ENCODE data around the gene USP36.
A peak's percentile ranks its signal among the peaks of the same experiment; 100 is the strongest.

USP36 gene

GRCh38 chr17:78855561-78856165 is 15.0 kb upstream of the USP36 start:
- no peak overlapping the region for H3K27ac Mint-ChIP-seq
- H3K9me3 Mint-ChIP-seq: no peaks in the 10 kb centered on the region
- H3K4me1 Mint-ChIP-seq: no peaks in the 10 kb centered on the region
- no peak overlapping the region for H3K4me3 Mint-ChIP-seq
- H3K36me3 Mint-ChIP-seq: no peaks in the 10 kb centered on the region
- H3K27me3 Mint-ChIP-seq: no peaks in the 10 kb centered on the region
- peak; percentile 20 for ATAC-seq

DNA sequence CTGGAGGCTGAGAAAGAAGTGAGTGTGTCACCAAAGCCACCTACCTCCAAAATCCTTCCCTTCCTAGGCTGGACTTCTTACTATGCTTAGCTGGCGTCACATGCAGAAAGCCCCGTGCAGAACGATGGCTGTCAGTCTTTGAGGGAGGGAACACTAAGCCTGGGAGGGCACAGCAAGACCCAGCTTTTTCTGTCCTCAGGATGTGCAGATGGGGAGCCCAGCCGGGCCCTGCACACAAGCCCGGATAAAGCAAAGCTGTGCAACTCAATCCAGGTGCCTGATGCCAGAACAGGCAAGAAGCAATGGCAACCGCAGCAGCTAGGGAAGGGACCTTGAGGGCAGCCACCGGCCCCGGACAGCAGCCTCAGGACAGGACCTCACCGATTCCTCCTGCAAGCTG is 13.9 kb upstream of the USP36 start:
- Mint-ChIP-seq H3K36me3 (no peaks in the 10 kb centered on the region), H3K27ac (no peak overlapping the region), H3K4me1 (no peaks in the 10 kb centered on the region), H3K27me3 (no peaks in the 10 kb centered on the region), H3K4me3 (no peak overlapping the region), H3K9me3 (no peaks in the 10 kb centered on the region)
- ATAC-seq: no peak

DNA sequence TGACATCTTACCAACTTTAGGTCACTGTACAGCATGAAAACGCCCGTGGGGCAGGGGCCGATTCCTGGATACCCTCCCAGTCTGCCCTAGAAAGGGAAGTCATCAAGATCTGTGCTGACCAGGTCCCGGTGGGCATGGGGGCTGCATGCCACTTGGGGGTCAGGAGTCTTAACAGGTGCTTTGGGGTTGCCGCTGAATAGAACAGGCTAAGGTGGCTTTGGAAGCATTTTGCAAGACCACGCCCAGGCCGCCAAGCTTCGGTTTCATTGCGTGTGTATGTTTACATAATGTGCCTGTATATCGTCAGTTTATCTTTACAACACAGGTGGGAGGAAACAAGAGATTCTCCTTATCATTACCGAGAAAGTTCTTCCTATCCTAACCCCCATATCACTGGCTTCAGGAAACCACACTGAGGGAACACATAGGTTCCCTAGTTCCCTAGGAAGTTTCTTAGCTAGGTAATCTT is 13.3 kb upstream of the USP36 start:
- Mint-ChIP-seq H3K27ac (no peak overlapping the region), H3K9me3 (no peaks in the 10 kb centered on the region), H3K4me3 (no peak overlapping the region), H3K36me3 (no peaks in the 10 kb centered on the region), H3K27me3 (no peaks in the 10 kb centered on the region), H3K4me1 (no peaks in the 10 kb centered on the region)
- no peak for ATAC-seq

GRCh38 chr17:78852709-78853121 is 12.1 kb upstream of the USP36 start:
- H3K4me1 Mint-ChIP-seq: no peaks in the 10 kb centered on the region
- no peaks in the 10 kb centered on the region for H3K27me3 Mint-ChIP-seq
- no peak overlapping the region for H3K27ac Mint-ChIP-seq

GRCh38 chr17:78849026-78849425 is 8.4 kb upstream of the USP36 start:
- Mint-ChIP-seq H3K36me3 (no peaks in the 10 kb centered on the region), H3K4me1 (peaks cover 7% of the 10 kb centered on the region), H3K9me3 (no peaks in the 10 kb centered on the region), H3K27me3 (no peaks in the 10 kb centered on the region), H3K27ac (no peak overlapping the region), H3K4me3 (no peak overlapping the region)
- ATAC-seq: no peak

More at GRCh38 chr17:78852709-78853121, 12.1 kb upstream of the USP36 start:
- ATAC-seq: no peak
- Mint-ChIP-seq H3K9me3 (no peaks in the 10 kb centered on the region), H3K36me3 (no peaks in the 10 kb centered on the region), H3K4me3 (no peak overlapping the region)

DNA sequence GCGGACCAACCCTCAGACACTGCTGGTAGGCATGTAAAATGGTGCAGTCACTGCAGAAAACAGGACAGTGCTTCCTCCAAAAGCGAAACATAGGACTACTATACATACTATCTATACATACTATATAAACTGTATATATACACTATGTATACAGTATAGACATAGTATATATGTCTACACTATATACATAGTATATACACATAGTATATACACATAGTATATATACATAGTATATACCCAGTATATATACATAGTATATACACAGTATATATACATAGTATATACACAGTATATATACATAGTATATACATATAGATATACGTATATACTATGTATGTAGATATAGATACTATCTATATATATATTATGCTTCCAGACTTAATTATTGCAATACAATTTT is 6.4 kb upstream of the USP36 start:
- peaks cover 9% of the 10 kb centered on the region for H3K4me1 Mint-ChIP-seq
- no peaks in the 10 kb centered on the region for H3K36me3 Mint-ChIP-seq
- H3K9me3 Mint-ChIP-seq: no peaks in the 10 kb centered on the region
- no peak overlapping the region for H3K27ac Mint-ChIP-seq
- ATAC-seq: no peak
- no peak overlapping the region for H3K4me3 Mint-ChIP-seq
- H3K27me3 Mint-ChIP-seq: no peaks in the 10 kb centered on the region

DNA sequence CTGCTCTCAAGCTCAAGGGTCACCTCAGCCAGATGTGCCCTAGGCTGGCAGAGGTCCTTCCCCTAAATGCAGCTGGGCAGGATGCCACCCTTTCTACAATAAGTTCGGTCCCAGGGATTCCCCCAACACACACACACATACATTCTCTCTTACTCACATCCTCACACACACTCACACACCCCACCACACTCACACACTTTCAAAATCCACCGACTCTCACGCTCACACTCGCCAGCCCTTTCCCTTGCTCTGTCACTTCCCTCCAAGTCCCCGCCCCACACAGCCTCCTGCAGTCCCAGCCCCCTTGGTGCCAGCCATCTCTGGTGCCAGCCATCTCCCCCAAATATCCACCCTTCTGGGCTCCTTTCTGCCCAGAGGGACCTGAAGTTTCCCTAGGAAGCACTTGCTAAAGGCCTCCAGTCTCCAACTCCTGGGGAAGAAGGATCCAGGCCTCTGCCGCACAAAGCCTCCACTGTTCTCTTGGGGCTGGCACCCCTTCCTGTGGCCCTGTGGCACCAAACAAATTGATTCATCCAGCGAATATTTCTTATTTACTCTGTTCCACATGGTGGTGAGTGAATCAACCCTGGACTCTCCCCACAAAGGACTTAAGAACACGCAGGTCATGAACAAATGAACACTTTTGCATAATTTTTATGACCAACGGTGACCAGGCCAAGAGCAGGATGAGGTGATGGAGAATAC is 3.8 kb upstream of the USP36 start:
- Mint-ChIP-seq H3K27me3 (no peaks in the 10 kb centered on the region), H3K4me1 (peaks cover 24% of the 10 kb centered on the region), H3K4me3 (peak overlapping the region; percentile 25), H3K9me3 (no peaks in the 10 kb centered on the region), H3K36me3 (no peaks in the 10 kb centered on the region), H3K27ac (peak overlapping the region; percentile 43)
- ATAC-seq: no peak

- H3K27ac Mint-ChIP-seq: no peak overlapping the region
- H3K4me3 Mint-ChIP-seq: no peak overlapping the region
- H3K36me3 Mint-ChIP-seq: no peaks in the 10 kb centered on the region
- H3K4me1 Mint-ChIP-seq: peaks cover 37% of the 10 kb centered on the region
- no peak for ATAC-seq
- no peaks in the 10 kb centered on the region for H3K9me3 Mint-ChIP-seq
- H3K27me3 Mint-ChIP-seq: no peaks in the 10 kb centered on the region
Measured at GRCh38 chr17:78842881-78843565, 2.4 kb upstream of the USP36 start.

GRCh38 chr17:78840530-78840779 is 159 bp downstream of the USP36 start:
- Mint-ChIP-seq H3K36me3 (peaks cover 20% of the 10 kb centered on the region), H3K9me3 (no peaks in the 10 kb centered on the region), H3K27me3 (no peaks in the 10 kb centered on the region), H3K27ac (peak overlapping the region; percentile 93), H3K4me3 (peak overlapping the region; percentile 83), H3K4me1 (peaks cover 49% of the 10 kb centered on the region)
- ATAC-seq: no peak

GRCh38 chr17:78839762-78840529 is 668 bp downstream of the USP36 start:
- ATAC-seq: peak; percentile 42
- Mint-ChIP-seq H3K4me1 (peaks cover 49% of the 10 kb centered on the region), H3K4me3 (peak overlapping the region; percentile 83), H3K9me3 (no peaks in the 10 kb centered on the region), H3K27ac (peak overlapping the region; percentile 93), H3K36me3 (peaks cover 25% of the 10 kb centered on the region), H3K27me3 (no peaks in the 10 kb centered on the region)

DNA sequence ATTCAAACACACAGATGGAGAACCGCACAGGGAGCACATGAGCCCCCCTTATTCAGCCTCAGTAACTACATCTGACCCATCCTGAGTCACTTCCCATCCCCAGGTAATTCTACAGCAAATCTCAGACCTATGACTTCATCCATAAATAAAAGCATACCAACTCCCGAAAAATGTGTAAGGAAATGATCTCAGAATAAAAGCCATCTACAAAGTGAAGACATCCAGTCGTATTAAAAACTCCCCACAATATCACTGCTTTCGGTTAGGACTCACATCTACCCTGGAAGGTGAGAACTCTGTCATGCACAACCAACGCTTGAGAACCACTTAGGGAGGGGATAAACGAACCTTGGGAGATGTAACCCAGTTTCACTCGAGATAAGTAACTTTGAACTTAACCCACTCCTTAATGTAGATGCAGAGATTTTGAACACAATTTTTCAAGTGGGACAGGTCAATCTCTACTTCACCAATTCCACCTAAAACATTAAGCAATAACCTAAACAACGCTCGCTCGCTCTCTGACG is 1.3 kb downstream of the USP36 start:
- peak overlapping the region; percentile 93 for H3K27ac Mint-ChIP-seq
- ATAC-seq: no peak
- H3K27me3 Mint-ChIP-seq: no peaks in the 10 kb centered on the region
- peaks cover 45% of the 10 kb centered on the region for H3K4me1 Mint-ChIP-seq
- H3K36me3 Mint-ChIP-seq: peaks cover 25% of the 10 kb centered on the region
- H3K4me3 Mint-ChIP-seq: peak overlapping the region; percentile 83
- no peaks in the 10 kb centered on the region for H3K9me3 Mint-ChIP-seq

DNA sequence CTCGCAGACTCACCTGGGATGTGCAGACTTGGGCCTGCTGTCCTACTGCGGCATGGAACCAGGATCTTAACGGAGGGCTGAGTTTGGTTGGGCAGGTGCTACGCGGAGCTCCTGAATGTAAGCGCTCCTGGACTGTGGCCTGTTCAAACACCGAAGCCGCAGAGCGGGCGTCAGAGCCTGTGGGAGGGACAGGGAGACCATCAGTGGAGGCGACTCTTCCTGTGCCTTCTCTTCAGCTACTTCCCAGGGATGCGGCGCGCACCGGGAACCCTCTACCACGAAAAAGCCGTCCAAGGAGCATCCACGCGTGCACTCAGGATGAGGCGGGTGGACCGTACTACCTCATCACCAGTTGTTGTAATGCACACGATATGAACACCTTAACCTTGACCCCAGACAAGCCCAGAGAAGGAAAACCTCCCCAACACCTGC is 2.0 kb downstream of the USP36 start:
- H3K4me3 Mint-ChIP-seq: peak overlapping the region; percentile 83
- no peak for ATAC-seq
- peak overlapping the region; percentile 93 for H3K27ac Mint-ChIP-seq
- peaks cover 25% of the 10 kb centered on the region for H3K36me3 Mint-ChIP-seq
- H3K4me1 Mint-ChIP-seq: peaks cover 40% of the 10 kb centered on the region
- no peaks in the 10 kb centered on the region for H3K27me3 Mint-ChIP-seq
- H3K9me3 Mint-ChIP-seq: no peaks in the 10 kb centered on the region

DNA sequence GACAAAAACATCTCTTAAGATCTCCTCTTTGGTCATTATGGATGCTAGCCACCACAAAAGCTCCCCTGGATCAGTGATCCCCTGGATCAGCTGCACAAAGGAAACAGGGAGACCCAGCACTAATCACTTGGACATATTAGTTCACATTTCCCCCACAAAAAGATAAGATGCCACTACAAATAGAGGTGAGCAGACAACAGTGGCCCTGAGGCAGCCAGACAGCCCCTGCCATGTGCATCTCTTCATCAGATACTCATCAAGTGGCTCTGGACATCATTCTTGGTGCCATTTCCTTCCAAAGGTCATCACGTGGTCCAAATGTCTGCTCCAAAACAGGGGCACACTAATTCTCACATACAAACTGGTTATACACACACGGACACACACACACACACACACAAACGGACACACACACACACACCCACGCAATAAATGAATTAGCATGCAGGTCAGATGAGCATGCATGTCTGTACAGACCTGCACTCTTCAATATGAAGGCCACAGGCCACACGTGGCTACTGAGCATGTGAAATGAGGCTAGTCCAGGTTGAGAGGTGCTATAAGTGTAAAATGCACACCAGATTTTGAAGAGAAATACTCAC is 4.1 kb downstream of the USP36 start:
- no peak for ATAC-seq

DNA sequence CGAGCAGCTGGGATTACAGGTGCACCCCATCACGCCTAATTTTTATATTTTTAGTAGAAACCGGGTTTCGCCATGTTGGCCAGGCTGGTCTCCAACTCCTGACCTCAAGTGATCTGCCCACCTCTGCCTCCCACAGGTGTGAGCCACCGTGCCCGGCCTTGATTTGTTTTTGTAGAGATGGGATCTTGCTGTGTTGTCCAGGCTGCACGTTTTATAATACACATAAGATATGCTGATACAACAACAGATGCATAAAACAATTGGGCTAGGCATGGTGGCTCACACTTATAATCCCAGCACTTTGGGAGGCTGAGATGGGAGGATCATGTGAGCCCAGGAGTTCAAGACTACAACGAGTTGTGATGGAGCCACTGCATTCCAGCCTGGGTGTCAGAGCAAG is 6.0 kb downstream of the USP36 start:
- no peaks in the 10 kb centered on the region for H3K27me3 Mint-ChIP-seq
- H3K4me3 Mint-ChIP-seq: no peak overlapping the region
- peaks cover 59% of the 10 kb centered on the region for H3K36me3 Mint-ChIP-seq
- H3K27ac Mint-ChIP-seq: no peak overlapping the region
- H3K4me1 Mint-ChIP-seq: peaks cover 34% of the 10 kb centered on the region
- H3K9me3 Mint-ChIP-seq: no peaks in the 10 kb centered on the region
- ATAC-seq: no peak

More for the DNA sequence above, 4.1 kb downstream of the USP36 start:
- Mint-ChIP-seq H3K4me1 (peaks cover 35% of the 10 kb centered on the region), H3K9me3 (no peaks in the 10 kb centered on the region), H3K4me3 (no peak overlapping the region), H3K27ac (no peak overlapping the region), H3K27me3 (no peaks in the 10 kb centered on the region), H3K36me3 (peaks cover 45% of the 10 kb centered on the region)

DNA sequence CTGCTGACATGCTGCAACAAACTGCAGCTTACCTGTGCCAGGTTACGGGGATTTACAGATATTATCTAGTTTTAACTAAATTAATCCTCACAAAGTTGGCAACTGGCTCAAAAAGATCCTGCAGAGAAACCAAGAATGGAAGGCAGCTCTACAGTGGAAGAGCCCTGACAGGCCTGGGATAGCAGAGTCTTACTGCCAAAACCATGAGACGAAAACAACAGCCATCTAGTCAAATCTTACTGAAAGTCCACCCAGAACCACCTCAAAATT is 8.1 kb downstream of the USP36 start:
- H3K4me3 Mint-ChIP-seq: no peak overlapping the region
- no peak for ATAC-seq
- peaks cover 70% of the 10 kb centered on the region for H3K36me3 Mint-ChIP-seq
- peaks cover 28% of the 10 kb centered on the region for H3K4me1 Mint-ChIP-seq
- no peaks in the 10 kb centered on the region for H3K9me3 Mint-ChIP-seq
- no peak overlapping the region for H3K27ac Mint-ChIP-seq
- no peaks in the 10 kb centered on the region for H3K27me3 Mint-ChIP-seq

All from stimulated activated memory B cell treated with anti-CD40 and anti-IgM and Interleukin-4, amounts not matched to agents 10 μg/mL and 1 μg/mL and 100 μg/mL, for 72 hours (primary cell).